ENCODE results near the gene BMP4. TPM values are rescaled to one million over a fixed set of nuclear protein-coding genes. Genes with fewer than 3 reads are reported as not detected.

Gene BMP4
- total and polyA plus RNA-seq, 2 experiments from 2014 or later: 2.5 to 3.9 TPM

DNA sequence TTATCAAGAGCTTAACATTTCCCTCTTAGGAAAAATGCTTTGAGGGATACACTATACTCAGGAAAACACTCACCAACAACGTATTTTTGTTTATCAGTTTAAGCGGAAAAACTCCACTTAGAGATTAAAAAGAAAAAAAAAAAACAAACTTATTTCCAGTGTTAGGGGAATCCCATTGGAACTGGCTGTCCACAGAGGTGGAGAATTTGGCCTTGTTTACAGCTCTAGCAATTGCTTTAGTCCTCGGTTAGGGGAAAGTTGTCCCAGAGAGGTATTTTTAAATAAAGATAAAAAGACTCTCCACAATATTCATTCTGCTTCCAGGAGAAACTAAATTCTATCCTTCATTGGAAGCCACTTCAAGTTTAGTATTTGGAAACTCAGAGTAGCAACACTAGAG is 21.6 kb upstream of the BMP4 start:
- Mint-ChIP-seq H3K27me3 (ENCODE audit: insufficient read depth, low read depth, poor library complexity) (peaks cover 23% of the 10 kb centered on the region), H3K4me3 (no peak overlapping the region), H3K27ac (no peak overlapping the region), H3K9me3 (peaks cover 5% of the 10 kb centered on the region; the same call in 2 of the 3 replicates), H3K36me3 (ENCODE audit: low read depth) (0 out of 3 replicates have a peak, but pooled peaks cover 1% of the 10 kb centered on the region), H3K4me1 (peaks cover 51% of the 10 kb centered on the region)
- no peaks in the 10 kb centered on the region for H4K20me1 ChIP-seq (replicated peaks; ENCODE audit: insufficient read depth)
- peaks cover 60% of the 10 kb centered on the region for H3K4me1 ChIP-seq (ENCODE audit: insufficient read depth)
- TF ChIP-seq NANOG (IDR thresholded peaks at IDR 0.05; ENCODE audit: borderline replicate concordance) (no peak), STAT1 (IDR thresholded peaks at IDR 0.05; ENCODE audit: unreplicated experiment) (no peak), POLR2AphosphoS5 (IDR thresholded peaks at IDR 0.05; ENCODE audit: low read depth) (no peak)
- TF ChIP-seq, protein P1, sequence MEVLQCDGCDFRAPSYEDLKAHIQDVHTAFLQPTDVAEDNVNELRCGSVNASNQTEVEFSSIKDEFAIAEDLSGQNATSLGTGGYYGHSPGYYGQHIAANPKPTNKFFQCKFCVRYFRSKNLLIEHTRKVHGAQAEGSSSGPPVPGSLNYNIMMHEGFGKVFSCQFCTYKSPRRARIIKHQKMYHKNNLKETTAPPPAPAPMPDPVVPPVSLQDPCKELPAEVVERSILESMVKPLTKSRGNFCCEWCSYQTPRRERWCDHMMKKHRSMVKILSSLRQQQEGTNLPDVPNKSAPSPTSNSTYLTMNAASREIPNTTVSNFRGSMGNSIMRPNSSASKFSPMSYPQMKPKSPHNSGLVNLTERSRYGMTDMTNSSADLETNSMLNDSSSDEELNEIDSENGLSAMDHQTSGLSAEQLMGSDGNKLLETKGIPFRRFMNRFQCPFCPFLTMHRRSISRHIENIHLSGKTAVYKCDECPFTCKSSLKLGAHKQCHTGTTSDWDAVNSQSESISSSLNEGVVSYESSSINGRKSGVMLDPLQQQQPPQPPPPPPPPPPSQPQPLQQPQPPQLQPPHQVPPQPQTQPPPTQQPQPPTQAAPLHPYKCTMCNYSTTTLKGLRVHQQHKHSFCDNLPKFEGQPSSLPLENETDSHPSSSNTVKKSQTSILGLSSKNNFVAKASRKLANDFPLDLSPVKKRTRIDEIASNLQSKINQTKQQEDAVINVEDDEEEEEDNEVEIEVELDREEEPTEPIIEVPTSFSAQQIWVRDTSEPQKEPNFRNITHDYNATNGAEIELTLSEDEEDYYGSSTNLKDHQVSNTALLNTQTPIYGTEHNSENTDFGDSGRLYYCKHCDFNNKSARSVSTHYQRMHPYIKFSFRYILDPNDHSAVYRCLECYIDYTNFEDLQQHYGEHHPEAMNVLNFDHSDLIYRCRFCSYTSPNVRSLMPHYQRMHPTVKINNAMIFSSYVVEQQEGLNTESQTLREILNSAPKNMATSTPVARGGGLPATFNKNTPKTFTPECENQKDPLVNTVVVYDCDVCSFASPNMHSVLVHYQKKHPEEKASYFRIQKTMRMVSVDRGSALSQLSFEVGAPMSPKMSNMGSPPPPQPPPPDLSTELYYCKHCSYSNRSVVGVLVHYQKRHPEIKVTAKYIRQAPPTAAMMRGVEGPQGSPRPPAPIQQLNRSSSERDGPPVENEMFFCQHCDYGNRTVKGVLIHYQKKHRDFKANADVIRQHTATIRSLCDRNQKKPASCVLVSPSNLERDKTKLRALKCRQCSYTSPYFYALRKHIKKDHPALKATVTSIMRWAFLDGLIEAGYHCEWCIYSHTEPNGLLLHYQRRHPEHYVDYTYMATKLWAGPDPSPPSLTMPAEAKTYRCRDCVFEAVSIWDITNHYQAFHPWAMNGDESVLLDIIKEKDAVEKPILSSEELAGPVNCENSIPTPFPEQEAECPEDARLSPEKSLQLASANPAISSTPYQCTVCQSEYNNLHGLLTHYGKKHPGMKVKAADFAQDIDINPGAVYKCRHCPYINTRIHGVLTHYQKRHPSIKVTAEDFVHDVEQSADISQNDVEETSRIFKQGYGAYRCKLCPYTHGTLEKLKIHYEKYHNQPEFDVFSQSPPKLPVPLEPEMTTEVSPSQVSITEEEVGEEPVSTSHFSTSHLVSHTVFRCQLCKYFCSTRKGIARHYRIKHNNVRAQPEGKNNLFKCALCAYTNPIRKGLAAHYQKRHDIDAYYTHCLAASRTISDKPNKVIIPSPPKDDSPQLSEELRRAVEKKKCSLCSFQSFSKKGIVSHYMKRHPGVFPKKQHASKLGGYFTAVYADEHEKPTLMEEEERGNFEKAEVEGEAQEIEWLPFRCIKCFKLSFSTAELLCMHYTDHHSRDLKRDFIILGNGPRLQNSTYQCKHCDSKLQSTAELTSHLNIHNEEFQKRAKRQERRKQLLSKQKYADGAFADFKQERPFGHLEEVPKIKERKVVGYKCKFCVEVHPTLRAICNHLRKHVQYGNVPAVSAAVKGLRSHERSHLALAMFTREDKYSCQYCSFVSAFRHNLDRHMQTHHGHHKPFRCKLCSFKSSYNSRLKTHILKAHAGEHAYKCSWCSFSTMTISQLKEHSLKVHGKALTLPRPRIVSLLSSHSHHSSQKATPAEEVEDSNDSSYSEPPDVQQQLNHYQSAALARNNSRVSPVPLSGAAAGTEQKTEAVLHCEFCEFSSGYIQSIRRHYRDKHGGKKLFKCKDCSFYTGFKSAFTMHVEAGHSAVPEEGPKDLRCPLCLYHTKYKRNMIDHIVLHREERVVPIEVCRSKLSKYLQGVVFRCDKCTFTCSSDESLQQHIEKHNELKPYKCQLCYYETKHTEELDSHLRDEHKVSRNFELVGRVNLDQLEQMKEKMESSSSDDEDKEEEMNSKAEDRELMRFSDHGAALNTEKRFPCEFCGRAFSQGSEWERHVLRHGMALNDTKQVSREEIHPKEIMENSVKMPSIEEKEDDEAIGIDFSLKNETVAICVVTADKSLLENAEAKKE (CRISPR knock-in tag; IDR thresholded peaks at IDR 0.05): no peak
- TF ChIP-seq, protein P2, sequence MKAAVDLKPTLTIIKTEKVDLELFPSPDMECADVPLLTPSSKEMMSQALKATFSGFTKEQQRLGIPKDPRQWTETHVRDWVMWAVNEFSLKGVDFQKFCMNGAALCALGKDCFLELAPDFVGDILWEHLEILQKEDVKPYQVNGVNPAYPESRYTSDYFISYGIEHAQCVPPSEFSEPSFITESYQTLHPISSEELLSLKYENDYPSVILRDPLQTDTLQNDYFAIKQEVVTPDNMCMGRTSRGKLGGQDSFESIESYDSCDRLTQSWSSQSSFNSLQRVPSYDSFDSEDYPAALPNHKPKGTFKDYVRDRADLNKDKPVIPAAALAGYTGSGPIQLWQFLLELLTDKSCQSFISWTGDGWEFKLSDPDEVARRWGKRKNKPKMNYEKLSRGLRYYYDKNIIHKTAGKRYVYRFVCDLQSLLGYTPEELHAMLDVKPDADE (IDR thresholded peaks at IDR 0.05): no peak
- no peak overlapping the region for H2AFZ ChIP-seq
- H3K27me3 ChIP-seq (ENCODE audit: insufficient read depth): 0 out of 2 replicates have a peak, but pooled peaks cover 10% of the 10 kb centered on the region
- no peak overlapping the region for H3K27ac ChIP-seq (ENCODE audit: low read depth)
- 0 out of 2 replicates have a peak, but pooled peaks cover 4% of the 10 kb centered on the region for H3K9me2 ChIP-seq (ENCODE audit: insufficient read depth)
- H3K79me2 ChIP-seq (replicated peaks; ENCODE audit: insufficient read depth): no peaks in the 10 kb centered on the region
- H3K36me3 ChIP-seq (ENCODE audit: insufficient read depth): no peaks in the 10 kb centered on the region
- peak overlapping the region; percentile 71 for H3K4me2 ChIP-seq
- peaks cover under 1% of the 10 kb centered on the region; the same call in 1 of the 2 replicates for H3F3A ChIP-seq (replicated peaks; ENCODE audit: low read depth)
- H3K4me3 ChIP-seq: no peak overlapping the region
- ATAC-seq: no peak
- DNase-seq (ENCODE audit: low spot score): no peak

DNA sequence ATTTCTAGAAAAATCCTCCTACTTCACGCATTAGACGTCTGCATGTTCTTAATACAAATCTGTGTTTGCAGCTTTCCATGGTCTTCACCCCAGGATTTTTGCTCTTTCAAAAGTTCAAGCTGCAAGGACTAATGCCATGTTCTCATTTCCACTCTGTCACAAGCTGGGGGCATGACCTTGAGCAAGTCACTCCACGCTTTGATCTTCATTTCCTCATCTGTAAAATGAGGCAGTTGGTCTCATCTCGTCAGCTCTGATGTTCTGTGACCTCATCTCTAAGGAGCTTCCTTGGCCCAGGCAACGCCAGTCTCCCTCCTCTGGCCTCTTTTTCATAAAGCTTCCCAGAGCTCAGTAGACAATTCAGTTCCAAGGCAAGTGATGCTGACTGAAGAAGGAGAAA is 18.8 kb upstream of the BMP4 start:
- no peaks in the 10 kb centered on the region for H3K9me3 Mint-ChIP-seq
- Histone ChIP-seq H3K9me2 (ENCODE audit: insufficient read depth) (0 out of 2 replicates have a peak, but pooled peaks cover 4% of the 10 kb centered on the region), H3K79me2 (replicated peaks; ENCODE audit: insufficient read depth) (no peaks in the 10 kb centered on the region), H3K27me3 (ENCODE audit: insufficient read depth) (no peaks in the 10 kb centered on the region), H4K20me1 (replicated peaks; ENCODE audit: insufficient read depth) (no peaks in the 10 kb centered on the region), H3K4me3 (no peak overlapping the region), H3K4me2 (no peak overlapping the region), H2AFZ (no peak overlapping the region), H3K27ac (ENCODE audit: low read depth) (no peak overlapping the region), H3K36me3 (ENCODE audit: insufficient read depth) (no peaks in the 10 kb centered on the region), H3K4me1 (ENCODE audit: insufficient read depth) (peaks cover 40% of the 10 kb centered on the region), H3F3A (replicated peaks; ENCODE audit: low read depth) (no peaks in the 10 kb centered on the region)
- H3K27ac Mint-ChIP-seq: no peak overlapping the region
- H3K4me1 Mint-ChIP-seq: peaks cover 27% of the 10 kb centered on the region
- DNase-seq (ENCODE audit: low spot score) (no peak), ATAC-seq (no peak)
- H3K36me3 Mint-ChIP-seq (ENCODE audit: low read depth): no peaks in the 10 kb centered on the region
- no peak overlapping the region for H3K4me3 Mint-ChIP-seq
- H3K27me3 Mint-ChIP-seq (ENCODE audit: insufficient read depth, low read depth, poor library complexity): peaks cover 5% of the 10 kb centered on the region
- TF ChIP-seq POLR2AphosphoS5 (IDR thresholded peaks at IDR 0.05; ENCODE audit: low read depth): no peak
- TF ChIP-seq JUNB (IDR thresholded peaks at IDR 0.05; ENCODE audit: unreplicated experiment): no peak
- no peak for TF ChIP-seq ZNF331 (CRISPR knock-in tag; IDR thresholded peaks at IDR 0.05; ENCODE audit: low read depth)
- TF ChIP-seq, protein P2 (IDR thresholded peaks at IDR 0.05): no peak
